HepG2 (cell line): ENCODE data around the gene FIZ1. TPM values are rescaled to one million over a fixed set of nuclear protein-coding genes. Genes with fewer than 3 reads are reported as not detected.

Experiments used
- CBX5 ChIP-seq: sonication (generic); formaldehyde crosslinking; IDR thresholded peaks from 2 replicates; pipeline ENCODE4 v1.4.0; 2020; ENCODE audit warnings: missing genetic modification reagents, borderline replicate concordance
- EED ChIP-seq: sonication (generic); formaldehyde crosslinking; IDR thresholded peaks from 2 replicates; pipeline ENCODE4 v1.5.0; 2020; ENCODE audit warnings: mild to moderate bottlenecking, missing genetic modification reagents
- FOSL1 ChIP-seq: sonication (generic); formaldehyde crosslinking; IDR thresholded peaks from 2 replicates; pipeline ENCODE4 v1.9.0; 2021; ENCODE audit warnings: missing genetic modification reagents, borderline replicate concordance
- FOXP1 ChIP-seq, 2 experiments: fragments of 450-650 bp in 1 of 2; IDR thresholded peaks; 2 replicates each; pipeline ENCODE4 v1.6.1; 2017 to 2018; ENCODE audit warnings: antibody characterized with exemption in 1 of 2
- HCFC1 ChIP-seq: fragments of 150-350 bp; IDR thresholded peaks from 2 replicates; pipeline ENCODE4 v1.6.1; 2014; ENCODE audit warnings: low read depth, low read length
- HNRNPL ChIP-seq: fragments of 200-400 bp; formaldehyde crosslinking; IDR thresholded peaks from 2 replicates; pipeline ENCODE4 v1.6.1; 2017; ENCODE audit warnings: mild to moderate bottlenecking, low read depth, low read length
- HOXA9 ChIP-seq: sonication (generic); formaldehyde crosslinking; IDR thresholded peaks from 2 replicates; pipeline ENCODE4 v1.8.1; 2022; ENCODE audit warnings: missing genetic modification reagents, mild to moderate bottlenecking, moderate library complexity, borderline replicate concordance
- MXD3 ChIP-seq: IDR thresholded peaks from 2 replicates; pipeline ENCODE4 v1.6.1; 2016; ENCODE audit warnings: mild to moderate bottlenecking, missing biosample characterization, missing genetic modification reagents
- TBP ChIP-seq: sonication (generic); formaldehyde crosslinking; IDR thresholded peaks from 2 replicates; pipeline ENCODE4 v1.5.0; 2020; ENCODE audit warnings: missing genetic modification reagents
- THYN1 ChIP-seq: sonication (generic); formaldehyde crosslinking; IDR thresholded peaks from 2 replicates; pipeline ENCODE4 v1.8.1; 2023; ENCODE audit warnings: low read depth, mild to moderate bottlenecking, moderate library complexity, missing genetic modification reagents, borderline replicate concordance
- ZBED4 ChIP-seq: sonication (generic); formaldehyde crosslinking; IDR thresholded peaks from 2 replicates; pipeline ENCODE4 v1.4.0; 2020; ENCODE audit warnings: missing genetic modification reagents, borderline replicate concordance
- ZHX1 ChIP-seq: sonication (generic); formaldehyde crosslinking; IDR thresholded peaks from 2 replicates; pipeline ENCODE4 v1.8.1; 2022; ENCODE audit warnings: low read depth, mild to moderate bottlenecking, missing genetic modification reagents
- ZNF552 ChIP-seq: sonication (generic); formaldehyde crosslinking; IDR thresholded peaks from 2 replicates; pipeline ENCODE4 v1.9.0; 2022; ENCODE audit warnings: missing genetic modification reagents, mild to moderate bottlenecking, borderline replicate concordance
- ZNF558 ChIP-seq: sonication (generic); formaldehyde crosslinking; IDR thresholded peaks from 2 replicates; pipeline ENCODE4 v1.9.0; 2022; ENCODE audit warnings: mild to moderate bottlenecking, missing genetic modification reagents, borderline replicate concordance
- ZNF749 ChIP-seq: sonication (generic); formaldehyde crosslinking; IDR thresholded peaks from 2 replicates; pipeline ENCODE4 v1.8.0; 2022; ENCODE audit warnings: mild to moderate bottlenecking, missing genetic modification reagents, moderate library complexity, borderline replicate concordance
- polyA plus RNA-seq, 8 experiments: library from polyadenylated mRNA; depleted of rRNA in 3 of 8; stranded (reverse) in 7 of 8; unstranded in 1 of 8; fragments of >200 nt; fragmentation: Illumina TruSeq in 4 of 8; extraction: Trizol in 4 of 8; gene quantifications; 2 replicates each; pipeline versions ENCODE4 v1.2.1 to v1.2.3, GENCODE V29; 2011 to 2016; ENCODE audit warnings: low read depth in 4 of 8, missing spikeins in 1 of 8, mixed read lengths in 1 of 8; ENCODE audit not compliant: insufficient read depth in 1 of 8
- total RNA-seq, 5 experiments: library from RNA; depleted of rRNA; stranded (reverse); fragments of >200 nt; fragmentation: Illumina TruSeq; extraction: Trizol; gene quantifications; 2 replicates each; pipeline ENCODE4 v1.2.3, GENCODE V29; 2016; ENCODE audit warnings: low read depth in 1 of 5
- TF ChIP-seq, protein P1 (sequence below): sonication (generic); formaldehyde crosslinking; IDR thresholded peaks from 2 replicates; pipeline ENCODE4 v1.5.0; 2020; ENCODE audit warnings: missing genetic modification reagents
- TF ChIP-seq, protein P2 (sequence below): sonication (generic); formaldehyde crosslinking; IDR thresholded peaks from 2 replicates; pipeline ENCODE4 v1.5.0; 2020; ENCODE audit warnings: missing genetic modification reagents

The FIZ1 gene
- total and polyA plus RNA-seq, 2 of the 13 experiments (the other 11 are each of a cell fraction or from before 2014, with no cell fraction given): 3.6 to 5.9 TPM

DNA sequence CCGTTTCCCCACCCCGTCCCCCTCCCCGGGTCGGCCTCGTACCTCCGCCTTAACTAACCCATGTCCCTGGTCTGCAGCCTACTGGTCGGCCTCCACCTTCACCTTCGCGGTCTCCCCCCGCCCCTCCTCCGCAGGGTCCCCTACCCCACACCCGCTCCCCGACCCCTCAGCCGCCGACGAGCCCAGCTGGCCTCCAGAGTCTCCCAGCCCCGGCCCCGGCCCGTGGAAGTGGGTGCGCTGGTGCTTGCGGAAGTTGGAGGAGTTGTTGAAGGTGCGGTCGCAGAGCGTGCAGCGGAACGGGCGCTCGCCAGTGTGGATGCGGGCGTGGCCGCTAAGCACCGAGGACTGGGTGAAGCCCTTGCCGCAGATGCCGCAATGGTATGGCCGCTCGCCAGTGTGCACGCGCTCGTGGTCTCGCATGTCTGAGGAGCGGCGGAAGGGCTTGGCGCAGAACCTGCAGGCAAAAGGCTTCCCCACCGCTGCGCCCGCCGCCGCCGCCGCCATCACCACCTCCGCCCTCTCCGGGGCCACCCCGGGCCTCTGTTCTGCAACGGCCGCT is 22.4 kb upstream of the FIZ1 start (continued):
- TF ChIP-seq ZBED4 (CRISPR knock-in tag): no peak
- TF ChIP-seq, protein P1, sequence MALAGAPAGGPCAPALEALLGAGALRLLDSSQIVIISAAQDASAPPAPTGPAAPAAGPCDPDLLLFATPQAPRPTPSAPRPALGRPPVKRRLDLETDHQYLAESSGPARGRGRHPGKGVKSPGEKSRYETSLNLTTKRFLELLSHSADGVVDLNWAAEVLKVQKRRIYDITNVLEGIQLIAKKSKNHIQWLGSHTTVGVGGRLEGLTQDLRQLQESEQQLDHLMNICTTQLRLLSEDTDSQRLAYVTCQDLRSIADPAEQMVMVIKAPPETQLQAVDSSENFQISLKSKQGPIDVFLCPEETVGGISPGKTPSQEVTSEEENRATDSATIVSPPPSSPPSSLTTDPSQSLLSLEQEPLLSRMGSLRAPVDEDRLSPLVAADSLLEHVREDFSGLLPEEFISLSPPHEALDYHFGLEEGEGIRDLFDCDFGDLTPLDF: no peak
- no peak for TF ChIP-seq EED (CRISPR knock-in tag)
- TF ChIP-seq HOXA9: no peak
- no peak for TF ChIP-seq FOXP1 (IDR thresholded peaks at IDR 0.05)
- no peak for TF ChIP-seq FOXP1 (CRISPR knock-in tag; IDR thresholded peaks at IDR 0.05)
- no peak for TF ChIP-seq HCFC1
- no peak for TF ChIP-seq ZNF558
- TF ChIP-seq TBP (CRISPR knock-in tag): no peak
- no peak for TF ChIP-seq THYN1 (CRISPR knock-in tag)
- no peak for TF ChIP-seq FOSL1 (CRISPR knock-in tag)
- TF ChIP-seq ZHX1: no peak
- no peak for TF ChIP-seq MXD3 (CRISPR knock-in tag)
- no peak for TF ChIP-seq ZNF749 (CRISPR knock-in tag)
- TF ChIP-seq ZNF552 (CRISPR knock-in tag): no peak
- no peak for TF ChIP-seq CBX5 (CRISPR knock-in tag)
- TF ChIP-seq, protein P2, sequence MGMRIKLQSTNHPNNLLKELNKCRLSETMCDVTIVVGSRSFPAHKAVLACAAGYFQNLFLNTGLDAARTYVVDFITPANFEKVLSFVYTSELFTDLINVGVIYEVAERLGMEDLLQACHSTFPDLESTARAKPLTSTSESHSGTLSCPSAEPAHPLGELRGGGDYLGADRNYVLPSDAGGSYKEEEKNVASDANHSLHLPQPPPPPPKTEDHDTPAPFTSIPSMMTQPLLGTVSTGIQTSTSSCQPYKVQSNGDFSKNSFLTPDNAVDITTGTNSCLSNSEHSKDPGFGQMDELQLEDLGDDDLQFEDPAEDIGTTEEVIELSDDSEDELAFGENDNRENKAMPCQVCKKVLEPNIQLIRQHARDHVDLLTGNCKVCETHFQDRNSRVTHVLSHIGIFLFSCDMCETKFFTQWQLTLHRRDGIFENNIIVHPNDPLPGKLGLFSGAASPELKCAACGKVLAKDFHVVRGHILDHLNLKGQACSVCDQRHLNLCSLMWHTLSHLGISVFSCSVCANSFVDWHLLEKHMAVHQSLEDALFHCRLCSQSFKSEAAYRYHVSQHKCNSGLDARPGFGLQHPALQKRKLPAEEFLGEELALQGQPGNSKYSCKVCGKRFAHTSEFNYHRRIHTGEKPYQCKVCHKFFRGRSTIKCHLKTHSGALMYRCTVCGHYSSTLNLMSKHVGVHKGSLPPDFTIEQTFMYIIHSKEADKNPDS (CRISPR knock-in tag): no peak
- 0 out of 2 replicates have a peak, but pooled peaks have one; percentile 10 for TF ChIP-seq HNRNPL
